Trophoblast cell (in vitro differentiated cells and primary cell): ENCODE measurements around the gene RAB5B.
A peak's percentile ranks its signal among the peaks of the same experiment; 100 is the strongest.

ENCODE experiments used
- DNase-seq, 2 donors: peaks; one replicate each; pipeline ENCODE4 v3.0.0-alpha.2; 2016
- H2AFZ ChIP-seq: 2 replicates; pipeline ENCODE4 v1.6.1; 2013; ENCODE audit warnings: low read length, moderate library complexity, mild to moderate bottlenecking; ENCODE audit not compliant: insufficient read depth, poor library complexity
- H2AK5ac ChIP-seq: 2 replicates; pipeline ENCODE4 v1.6.1; 2013; ENCODE audit warnings: mild to moderate bottlenecking, low read length
- H2BK120ac ChIP-seq: 2 replicates; pipeline ENCODE4 v1.6.1; 2013; ENCODE audit warnings: low read length, mild to moderate bottlenecking, moderate library complexity; ENCODE audit not compliant: insufficient read depth, poor library complexity
- H2BK12ac ChIP-seq: 2 replicates; pipeline ENCODE4 v1.6.1; 2013; ENCODE audit warnings: mild to moderate bottlenecking, low read length, moderate library complexity
- H2BK5ac ChIP-seq: 2 replicates; pipeline ENCODE4 v1.6.1; 2013; ENCODE audit warnings: low read length, low read depth, moderate library complexity, mild to moderate bottlenecking; ENCODE audit not compliant: poor library complexity
- H3K14ac ChIP-seq: 2 replicates; pipeline ENCODE4 v1.6.1; 2013; ENCODE audit warnings: mild to moderate bottlenecking, low read length
- H3K18ac ChIP-seq: 2 replicates; pipeline ENCODE4 v1.6.1; 2013; ENCODE audit warnings: mild to moderate bottlenecking, low read length
- H3K23ac ChIP-seq: 2 replicates; pipeline ENCODE4 v1.6.1; 2013; ENCODE audit warnings: low read length
- H3K27ac ChIP-seq: 2 replicates; pipeline ENCODE4 v1.5.1; 2013; ENCODE audit warnings: low read depth, mild to moderate bottlenecking, inconsistent platforms, low read length, moderate library complexity
- H3K27me3 ChIP-seq: 2 replicates; pipeline ENCODE4 v1.6.1; 2013; ENCODE audit warnings: inconsistent platforms, mild to moderate bottlenecking, low read length, moderate library complexity; ENCODE audit not compliant: insufficient read depth
- H3K36me3 ChIP-seq, 2 experiments: 1 replicate in 1 of 2; 2 replicates in 1 of 2; pipeline ENCODE4 v1.6.1; 2013; ENCODE audit warnings: low read length in 2 of 2, mild to moderate bottlenecking in 2 of 2, moderate library complexity in 1 of 2; ENCODE audit not compliant: insufficient read depth in 2 of 2, control insufficient read depth in 1 of 2
- H3K4ac ChIP-seq: 2 replicates; pipeline ENCODE4 v1.6.1; 2013; ENCODE audit warnings: low read depth, mild to moderate bottlenecking, low read length, moderate library complexity
- H3K4me1 ChIP-seq, 2 experiments: 1 replicate in 1 of 2; 2 replicates in 1 of 2; pipeline ENCODE4 v1.6.1; 2013; ENCODE audit warnings: low read length in 2 of 2, mild to moderate bottlenecking in 2 of 2, moderate library complexity in 1 of 2; ENCODE audit not compliant: insufficient read depth in 2 of 2, control insufficient read depth in 1 of 2
- H3K4me2 ChIP-seq: 2 replicates; pipeline ENCODE4 v1.6.1; 2013; ENCODE audit warnings: inconsistent platforms, mild to moderate bottlenecking, low read length, moderate library complexity
- H3K4me3 ChIP-seq: 2 replicates; pipeline ENCODE4 v1.5.1; 2013; ENCODE audit warnings: mild to moderate bottlenecking, low read depth, low read length, inconsistent platforms
- H3K79me1 ChIP-seq: one replicate; pipeline ENCODE4 v1.6.1; 2013; ENCODE audit warnings: low read length
- H3K79me2 ChIP-seq: 2 replicates; pipeline ENCODE4 v1.6.1; 2013; ENCODE audit warnings: low read length, mild to moderate bottlenecking; ENCODE audit not compliant: control insufficient read depth, insufficient read depth, poor library complexity
- H3K9ac ChIP-seq: 2 replicates; pipeline ENCODE4 v1.6.1; 2013; ENCODE audit warnings: mild to moderate bottlenecking, low read length
- H3K9me3 ChIP-seq: 2 replicates; pipeline ENCODE4 v1.6.1; 2013; ENCODE audit warnings: low read depth, mild to moderate bottlenecking, control low read depth, inconsistent platforms, low read length; ENCODE audit not compliant: insufficient read depth
- H4K12ac ChIP-seq: 2 replicates; pipeline ENCODE4 v1.6.1; 2013; ENCODE audit warnings: low read depth, mild to moderate bottlenecking, low read length, moderate library complexity
- H4K8ac ChIP-seq: 2 replicates; pipeline ENCODE4 v1.6.1; 2013; ENCODE audit warnings: low read depth, mild to moderate bottlenecking, low read length, moderate library complexity
- H4K91ac ChIP-seq: one replicate; pipeline ENCODE4 v1.6.1; 2013; ENCODE audit warnings: low read depth, mild to moderate bottlenecking, low read length, moderate library complexity
- WGBS: extraction: QIAGEN DNeasy Blood & Tissue Kit; methylation state at CpG from one replicate; pipeline ENCODE4 v1.1.7; 2013; ENCODE audit warnings: missing lambda C conversion rate; ENCODE audit not compliant: insufficient read length, insufficient coverage; ENCODE audit errors: extremely low coverage; 5-methylcytosine and 5-hydroxymethylcytosine counted together

The RAB5B gene

DNA sequence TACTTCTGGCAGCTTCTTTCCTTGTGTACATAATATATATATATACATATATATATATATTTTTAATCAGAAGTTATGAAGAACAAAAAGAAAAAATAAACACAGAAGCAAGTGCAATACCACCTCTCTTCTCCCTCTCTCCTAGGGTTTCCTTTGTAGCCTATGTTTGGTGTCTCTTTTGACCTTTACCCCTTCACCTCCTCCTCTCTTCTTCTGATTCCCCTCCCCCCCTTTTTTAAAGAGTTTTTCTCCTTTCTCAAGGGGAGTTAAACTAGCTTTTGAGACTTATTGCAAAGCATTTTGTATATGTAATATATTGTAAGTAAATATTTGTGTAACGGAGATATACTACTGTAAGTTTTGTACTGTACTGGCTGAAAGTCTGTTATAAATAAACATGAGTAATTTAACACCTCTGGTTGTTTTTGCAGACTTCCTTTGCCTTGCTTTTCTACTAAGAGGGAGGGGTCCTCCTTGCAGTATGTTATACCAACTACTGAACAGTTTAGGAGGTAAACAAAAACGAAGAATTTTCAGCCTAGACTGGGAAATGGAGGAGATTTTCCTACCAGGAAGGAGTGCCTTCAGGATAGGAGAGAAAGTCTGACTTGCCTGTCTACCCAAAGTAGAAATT lies 64.3 kb downstream of the RAB5B start:
- no peak for DNase-seq
- no CpG with 5 or more reads among the region's 2 CpGs for WGBS
- Histone ChIP-seq H3K4me3 (no peak overlapping the region), H3K4me2 (no peak overlapping the region), H3K79me2 (peaks cover 9% of the 10 kb centered on the region), H3K14ac (no peak overlapping the region), H3K9me3 (peaks cover 2% of the 10 kb centered on the region), H3K18ac (no peak overlapping the region), H3K27me3 (no peaks in the 10 kb centered on the region), H2AK5ac (no peak overlapping the region), H2BK120ac (no peak overlapping the region), H3K4me1 (peaks cover 2 to 3% of the 10 kb centered on the region in 2 experiments), H3K23ac (no peak overlapping the region), H3K36me3 (peaks cover 7 to 10% of the 10 kb centered on the region in 2 experiments), H3K9ac (no peak overlapping the region), H2AFZ (no peak overlapping the region), H3K79me1 (peaks cover 5% of the 10 kb centered on the region), H3K4ac (no peak overlapping the region), H3K27ac (no peak overlapping the region), H4K12ac (no peak overlapping the region), H2BK5ac (no peak overlapping the region), H4K8ac (no peak overlapping the region), H4K91ac (no peak overlapping the region), H2BK12ac (no peak overlapping the region)

DNA sequence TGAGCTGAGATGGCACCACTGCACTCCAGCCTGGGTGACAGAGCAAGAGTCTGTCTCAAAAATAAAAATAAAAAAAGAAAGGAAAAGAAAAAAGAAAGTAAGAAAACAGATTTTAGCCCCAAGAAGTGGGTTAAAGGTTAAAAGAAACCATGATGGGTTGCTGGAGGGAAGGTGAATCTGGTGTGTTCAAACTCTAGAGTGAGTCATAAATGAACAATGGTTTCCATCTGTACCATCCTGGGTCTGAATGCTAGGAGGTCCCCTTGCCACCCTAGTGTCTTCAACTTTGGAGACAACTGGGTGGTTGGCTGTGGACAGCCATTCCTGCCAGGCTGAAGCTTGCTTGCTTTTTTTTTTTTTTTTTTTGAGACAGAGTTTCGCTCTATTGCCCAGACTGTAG lies 66.3 kb downstream of the RAB5B start:
- no peak overlapping the region for H2BK5ac ChIP-seq
- no peak overlapping the region for H2AK5ac ChIP-seq
- H3K27ac ChIP-seq = no peak overlapping the region

GRCh38 chr12:56040963-56041551 lies 67.2 kb downstream of the RAB5B start:
- Histone ChIP-seq H4K91ac (no peak overlapping the region), H3K4ac (no peak overlapping the region), H2BK120ac (no peak overlapping the region), H3K79me2 (peaks cover 9% of the 10 kb centered on the region), H3K23ac (no peak overlapping the region), H3K14ac (no peak overlapping the region), H3K27me3 (no peaks in the 10 kb centered on the region), H3K9ac (no peak overlapping the region), H4K12ac (no peak overlapping the region), H3K4me2 (peak overlapping the region; percentile 62), H2BK5ac (peak overlapping the region; percentile 30), H2AK5ac (no peak overlapping the region), H3K79me1 (peaks cover 5% of the 10 kb centered on the region), H3K27ac (peak overlapping the region; percentile 72), H2AFZ (no peak overlapping the region), H3K4me1 (peaks cover 2 to 3% of the 10 kb centered on the region in 2 experiments), H3K4me3 (no peak overlapping the region), H3K36me3 (peaks cover 11 to 26% of the 10 kb centered on the region in 2 experiments), H4K8ac (no peak overlapping the region), H3K9me3 (no peaks in the 10 kb centered on the region), H2BK12ac (no peak overlapping the region), H3K18ac (no peak overlapping the region)
- WGBS = no CpG with 5 or more reads among the region's 14 CpGs
- no peak for DNase-seq

More for the DNA sequence above, 66.3 kb downstream of the RAB5B start:
- peaks cover 2 to 3% of the 10 kb centered on the region in 2 experiments for H3K4me1 ChIP-seq
- H3K4me2 ChIP-seq = no peak overlapping the region
- H3K4ac ChIP-seq = no peak overlapping the region
- H3K36me3 ChIP-seq = peaks cover 11 to 22% of the 10 kb centered on the region in 2 experiments
- H3K27me3 ChIP-seq = no peaks in the 10 kb centered on the region
- no CpG with 5 or more reads among the region's 1 CpG for WGBS
- no peak for DNase-seq
- H4K12ac ChIP-seq = no peak overlapping the region
- H3K9ac ChIP-seq = no peak overlapping the region
- no peak overlapping the region for H2AFZ ChIP-seq
- no peak overlapping the region for H4K91ac ChIP-seq
- no peak overlapping the region for H3K14ac ChIP-seq
- H3K4me3 ChIP-seq = no peak overlapping the region
- H3K23ac ChIP-seq = no peak overlapping the region
- no peak overlapping the region for H2BK12ac ChIP-seq
- peaks cover 9% of the 10 kb centered on the region for H3K79me2 ChIP-seq
- H3K18ac ChIP-seq = no peak overlapping the region
- no peak overlapping the region for H4K8ac ChIP-seq
- no peak overlapping the region for H2BK120ac ChIP-seq
- peaks cover 5% of the 10 kb centered on the region for H3K79me1 ChIP-seq
- no peaks in the 10 kb centered on the region for H3K9me3 ChIP-seq

DNA sequence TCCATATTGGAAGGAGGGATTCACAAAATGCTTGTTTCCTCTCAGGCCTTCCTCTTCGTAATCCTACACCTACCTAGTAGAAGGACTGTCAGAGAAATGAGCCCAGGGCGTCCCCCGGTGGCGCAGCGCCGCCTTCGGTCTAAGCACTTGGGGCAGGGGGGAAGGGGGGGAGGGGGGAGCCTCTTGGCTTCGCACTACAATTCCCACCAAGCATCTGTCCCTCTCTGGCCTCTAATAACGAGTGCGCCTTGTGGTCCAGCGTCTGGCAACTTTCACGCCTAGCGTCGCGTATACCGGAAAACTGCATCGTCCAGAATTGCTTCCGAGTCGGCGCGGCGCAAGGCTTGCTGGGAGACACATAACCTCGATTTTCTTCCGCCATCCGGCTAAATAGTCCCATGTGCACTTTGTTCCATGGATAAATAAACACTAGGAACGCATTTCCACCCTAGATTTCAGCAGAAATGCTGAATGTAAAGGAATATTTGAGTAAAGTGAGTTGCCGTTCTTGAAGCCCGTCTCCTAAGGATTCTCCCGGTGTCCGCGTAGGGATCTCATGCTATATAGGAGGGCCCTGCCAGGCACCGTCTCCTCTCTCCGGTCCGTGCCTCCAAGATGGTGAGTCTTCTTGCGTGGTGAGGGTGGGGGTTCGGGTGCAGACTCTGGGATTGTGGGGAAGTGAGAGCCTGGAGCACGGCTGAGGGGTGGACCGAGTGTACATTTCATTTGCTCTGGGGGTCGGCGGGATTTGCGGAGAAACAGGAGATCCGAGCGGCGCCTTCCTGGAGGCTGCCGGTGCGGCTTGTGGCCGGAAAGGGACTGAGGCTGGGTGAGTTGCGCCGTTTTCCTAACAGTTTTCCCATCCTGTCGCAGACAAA lies 67.9 kb downstream of the RAB5B start, which contains the start of gene RPS26:
TSS of gene RPS26 (plus strand) at position 367 of the 878 bp plus-strand sequence. CDS start at position 616, 249 bp downstream.
- no CpG with 5 or more reads among the region's 50 CpGs for WGBS
- no peak within 1 kb of the TSS for H2BK12ac ChIP-seq
- H4K12ac ChIP-seq = peak within 1 kb of the TSS; percentile 54
- no peak within 1 kb of the TSS for H2AK5ac ChIP-seq
- peak within 1 kb of the TSS; percentile 74 for H3K14ac ChIP-seq
- H3K79me1 ChIP-seq = peaks cover 5% of the 10 kb centered on the region
- peak within 1 kb of the TSS; percentile 52 for H4K8ac ChIP-seq
- peak within 1 kb of the TSS; percentile 33 for H2AFZ ChIP-seq
- H2BK5ac ChIP-seq = peak within 1 kb of the TSS; percentile 91
- H3K4me2 ChIP-seq = peak within 1 kb of the TSS; percentile 95
- peak within 1 kb of the TSS; percentile 84 for H3K9ac ChIP-seq
- peak within 1 kb of the TSS; percentile 35 for H3K4ac ChIP-seq
- H3K36me3 ChIP-seq = peaks cover 8 to 28% of the 10 kb centered on the region in 2 experiments
- H2BK120ac ChIP-seq = peak within 1 kb of the TSS; percentile 85
- peak; percentile 96 to 99 for DNase-seq
- peak within 1 kb of the TSS; percentile 67 for H3K18ac ChIP-seq
- peaks cover 9% of the 10 kb centered on the region for H3K79me2 ChIP-seq
- no peak within 1 kb of the TSS for H3K23ac ChIP-seq
- H3K27me3 ChIP-seq = no peaks in the 10 kb centered on the region
- H4K91ac ChIP-seq = peak within 1 kb of the TSS; percentile 49
- peaks cover 2 to 3% of the 10 kb centered on the region in 2 experiments for H3K4me1 ChIP-seq
- peak within 1 kb of the TSS; percentile 88 for H3K27ac ChIP-seq
- peak within 1 kb of the TSS; percentile 83 for H3K4me3 ChIP-seq
- no peaks in the 10 kb centered on the region for H3K9me3 ChIP-seq
